HG02678 (cell line): ENCODE measurements around the gene DDX17.
A peak's percentile ranks its signal among the peaks of the same experiment; 100 is the strongest.

Experiments used
- ATAC-seq: cut with Tn5 transposase; IDR thresholded peaks from one replicate; pipeline ENCODE4 v1.9.1; 2021; ENCODE audit warnings: mild to moderate bottlenecking, moderate library complexity; ENCODE audit not compliant: unreplicated experiment

Gene DDX17

GRCh38 chr22:38506118-38506962 lies at the start of gene DDX17:
DDX17 (minus strand) TSS chr22:38506311.
- ATAC-seq: peak; percentile 84

- ATAC-seq: no peak
These were observed 48.2 kb upstream of the DDX17 start for GRCh38 chr22:38554281-38554680.

DNA sequence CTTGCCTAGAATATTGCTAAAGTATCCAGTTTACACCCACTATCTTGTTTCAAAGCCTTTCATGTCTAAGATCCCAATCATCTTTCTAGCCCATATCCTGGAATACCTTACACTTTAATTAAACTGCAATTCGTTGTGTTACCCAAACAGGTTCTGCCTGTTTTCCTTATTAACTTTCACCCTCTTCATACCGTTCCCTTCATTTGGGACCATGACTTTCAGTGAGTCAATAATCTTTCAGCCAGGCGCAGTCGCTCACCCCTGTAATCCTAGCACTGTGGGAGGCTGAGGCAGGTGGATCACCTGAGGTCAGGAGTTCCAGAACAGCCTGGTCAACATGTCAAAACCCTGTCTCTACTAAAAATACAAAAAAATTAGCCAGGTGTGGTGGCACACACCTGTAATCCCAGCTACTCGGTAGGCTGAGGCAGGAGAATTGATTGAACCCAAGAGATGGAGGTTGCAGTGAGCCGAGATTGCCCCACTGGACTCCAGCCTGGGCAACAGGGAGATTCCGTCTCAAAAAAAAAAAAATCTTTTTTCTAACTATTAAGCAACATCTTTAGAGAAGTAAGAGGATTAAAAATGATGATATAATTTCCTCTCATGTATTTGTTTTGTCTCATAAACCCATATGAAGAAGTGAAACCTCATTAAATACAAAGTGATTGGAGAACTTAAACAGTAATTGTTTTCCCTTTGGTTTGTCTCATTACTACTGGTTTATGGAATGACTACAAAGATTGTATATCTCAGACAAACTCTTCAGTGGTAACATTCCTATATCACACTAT lies 43.2 kb upstream of the DDX17 start:
- no peak for ATAC-seq

DNA sequence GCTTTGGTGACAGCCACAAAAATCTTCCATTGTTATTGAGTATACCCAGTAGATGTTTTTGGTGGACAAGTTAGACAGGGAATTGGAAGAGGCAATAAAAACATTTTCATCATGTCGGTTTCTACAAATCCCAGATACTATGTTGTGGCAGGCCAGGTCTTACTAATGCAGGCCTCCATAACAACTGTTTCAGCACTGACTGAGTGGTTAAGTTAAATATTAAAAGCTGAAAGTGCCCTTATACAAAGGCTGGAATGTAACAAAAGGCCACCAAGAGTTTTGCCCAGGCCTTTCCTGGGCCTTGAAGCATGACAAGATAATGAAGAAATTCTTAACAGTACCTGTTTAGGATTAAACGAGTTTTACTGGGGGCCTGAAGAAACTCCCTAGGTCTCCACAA lies 34.6 kb upstream of the DDX17 start:
- ATAC-seq: no peak

GRCh38 chr22:38531251-38531938 lies 25.3 kb upstream of the DDX17 start:
- ATAC-seq: no peak

GRCh38 chr22:38524429-38524828 lies 18.3 kb upstream of the DDX17 start:
- no peak for ATAC-seq

GRCh38 chr22:38523479-38523878 lies 17.4 kb upstream of the DDX17 start:
- ATAC-seq: no peak

- ATAC-seq: no peak
These were observed 16.9 kb upstream of the DDX17 start for GRCh38 chr22:38523029-38523428.

DNA sequence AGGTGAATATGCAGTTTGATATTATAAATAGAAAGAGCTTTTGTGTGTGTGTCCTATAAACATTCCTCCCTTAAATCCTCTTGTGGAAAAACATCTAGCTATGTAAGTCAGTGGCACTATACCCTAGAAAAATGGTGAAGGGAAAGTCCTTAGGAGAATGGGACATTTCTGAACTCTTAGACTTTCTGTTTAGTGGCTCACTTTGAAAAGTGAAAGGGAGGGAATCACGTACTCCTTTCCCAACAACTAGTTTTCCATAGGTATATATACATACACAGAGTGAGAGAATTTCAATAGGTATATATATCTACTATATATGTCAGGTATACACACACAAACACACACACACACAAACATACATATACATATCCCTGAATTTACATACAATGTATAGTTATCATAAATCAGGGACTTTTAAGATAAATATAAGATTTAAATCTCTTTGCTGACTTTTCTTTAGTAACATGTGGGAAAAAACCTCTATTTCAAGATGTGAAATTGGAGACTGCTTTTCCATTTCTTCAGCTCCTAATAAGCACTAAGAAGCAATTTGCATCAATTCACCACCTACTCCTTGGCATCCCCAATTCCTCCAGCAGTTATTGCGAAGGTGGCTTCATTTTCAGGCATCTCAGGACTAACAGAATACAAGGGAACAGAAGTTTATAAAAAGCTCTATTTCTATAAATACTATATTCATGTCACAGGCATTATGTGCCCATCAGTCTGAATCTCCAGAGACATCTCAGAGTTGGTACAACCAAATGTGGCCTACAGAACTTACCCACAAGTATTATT lies 13.5 kb upstream of the DDX17 start:
- no peak for ATAC-seq

GRCh38 chr22:38518620-38519019 lies 12.5 kb upstream of the DDX17 start:
- ATAC-seq: no peak

GRCh38 chr22:38513063-38513462 lies 7.0 kb upstream of the DDX17 start:
- ATAC-seq: peak; percentile 51

DNA sequence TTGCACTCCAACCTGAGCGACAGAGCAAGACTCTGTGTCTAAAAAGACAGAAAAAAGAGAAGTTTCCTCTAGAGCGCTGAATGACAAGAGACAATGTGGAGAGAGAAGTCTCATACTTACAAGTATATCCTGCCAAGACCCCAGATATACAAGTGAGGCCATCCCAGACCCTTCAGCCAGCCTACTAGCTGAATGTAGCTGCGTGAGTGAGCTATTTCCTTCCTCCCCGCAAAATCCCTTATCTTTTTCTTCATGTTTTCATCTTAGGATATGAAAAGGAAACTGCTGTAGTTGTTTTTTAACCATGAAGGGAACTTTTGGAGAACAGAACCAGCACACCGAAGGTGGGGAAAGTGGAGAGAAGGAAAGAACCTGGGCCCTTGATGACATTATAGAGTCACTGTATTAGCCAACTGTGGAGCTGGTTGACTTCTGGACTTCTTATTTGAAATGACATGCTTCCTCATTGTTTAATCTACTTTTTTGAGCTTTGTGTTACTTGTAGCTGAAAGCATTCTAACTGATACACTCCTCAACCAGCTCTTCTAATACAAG lies 4.4 kb upstream of the DDX17 start:
- no peak for ATAC-seq

DNA sequence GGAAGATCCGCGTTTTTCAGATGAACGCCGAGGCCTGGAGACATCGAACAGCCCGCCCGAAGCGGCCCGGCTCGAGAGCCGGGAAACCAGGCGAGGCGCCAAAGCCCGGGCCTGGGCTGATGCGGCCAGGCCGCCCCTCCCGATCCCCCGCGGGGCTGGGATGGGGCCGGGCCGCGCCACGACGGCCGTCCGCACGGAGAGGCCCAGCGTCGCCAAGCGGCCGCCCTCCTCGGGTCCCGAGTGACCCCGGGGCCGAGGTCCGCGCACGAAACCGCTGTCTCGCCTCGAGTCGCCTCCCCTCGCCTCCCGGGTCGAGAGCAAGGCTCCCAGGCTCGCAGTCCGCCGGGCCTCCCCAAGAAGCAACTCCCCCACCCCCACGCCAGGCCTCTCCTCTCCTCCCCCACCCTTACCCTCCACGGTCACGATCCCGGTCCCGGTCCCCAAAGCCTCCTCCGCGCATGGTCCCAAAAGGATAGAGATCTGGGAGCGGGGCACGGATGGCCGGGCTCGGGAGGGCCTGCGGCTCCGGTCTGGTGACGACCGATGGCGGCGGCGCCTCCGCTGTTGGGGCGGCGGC lies 482 bp downstream of the DDX17 start:
- ATAC-seq: peak; percentile 20

DNA sequence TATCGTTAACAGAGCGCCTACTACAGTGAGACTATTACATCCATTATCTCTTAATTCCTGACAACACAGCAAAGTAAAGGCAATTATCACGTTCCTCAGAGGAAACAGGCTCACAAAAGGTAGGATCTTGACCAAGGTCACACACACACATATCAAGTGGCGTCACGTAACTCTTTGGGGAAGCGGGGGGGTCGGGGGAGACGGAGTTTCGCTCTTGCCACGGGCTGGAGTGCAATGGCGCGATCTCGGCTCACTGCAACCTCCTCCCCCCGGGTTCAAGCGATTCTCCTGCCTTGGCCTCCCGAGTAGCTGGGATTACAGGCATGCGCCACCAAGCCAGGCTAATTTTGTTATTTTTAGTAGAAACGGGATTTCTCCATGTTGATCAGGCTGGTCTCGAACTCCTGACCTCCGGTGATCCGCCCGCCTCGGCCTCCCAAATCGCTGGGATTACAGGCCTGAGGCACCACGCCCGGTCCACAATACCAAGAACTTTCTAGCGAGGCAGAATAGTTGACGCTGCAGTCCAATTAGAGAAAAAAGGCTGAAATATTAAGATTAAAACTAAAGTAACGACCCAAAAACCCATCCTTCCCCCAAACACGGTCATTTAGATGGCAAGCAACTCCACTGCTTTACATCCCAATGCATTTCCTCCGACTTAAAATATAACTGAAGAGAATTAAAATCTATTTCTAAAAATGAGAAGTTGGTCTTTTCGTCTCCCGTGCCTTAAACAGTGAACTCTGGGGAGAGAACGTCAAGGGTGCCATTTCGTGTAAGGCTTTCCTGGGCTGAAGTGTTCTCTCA lies 1.2 kb downstream of the DDX17 start:
- ATAC-seq: no peak

GRCh38 chr22:38503021-38503420 lies 3.1 kb downstream of the DDX17 start:
- ATAC-seq: no peak

- ATAC-seq: no peak
These were observed 4.1 kb downstream of the DDX17 start for GRCh38 chr22:38501797-38502672.

DNA sequence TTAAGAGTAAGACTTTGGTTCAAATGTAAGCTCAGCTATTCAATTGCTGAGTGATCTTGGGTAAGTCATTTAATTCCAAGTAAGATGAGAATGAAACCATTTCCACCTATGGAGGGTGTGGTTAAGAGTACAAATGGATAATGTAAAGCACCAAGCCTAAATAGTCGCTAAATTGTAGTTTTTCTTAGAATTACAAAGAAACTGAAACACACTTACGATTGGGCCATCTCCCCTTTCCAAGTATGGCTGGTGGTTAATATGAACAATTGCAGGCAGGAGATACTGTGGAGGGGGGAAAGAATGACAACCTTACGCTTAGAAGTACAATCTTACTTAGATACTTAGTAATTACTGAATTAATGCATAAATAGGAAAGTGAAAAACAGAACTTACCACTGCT lies 8.2 kb downstream of the DDX17 start:
- ATAC-seq: no peak

GRCh38 chr22:38494939-38495338 lies 11.2 kb downstream of the DDX17 start:
- no peak for ATAC-seq
